GM10266 (cell line): ENCODE results near the gene GRPR.

Experiments used
- DNase-seq: peaks from one replicate; pipeline ENCODE4 v3.0.0; 2012; ENCODE audit errors: extremely low spot score
- CTCF ChIP-seq: IDR thresholded peaks from 2 replicates; pipeline ENCODE4 v1.5.1; 2012; ENCODE audit warnings: mild to moderate bottlenecking, low read depth; ENCODE audit not compliant: control insufficient read depth, insufficient read depth; ENCODE audit errors: missing control alignments

The GRPR gene

DNA sequence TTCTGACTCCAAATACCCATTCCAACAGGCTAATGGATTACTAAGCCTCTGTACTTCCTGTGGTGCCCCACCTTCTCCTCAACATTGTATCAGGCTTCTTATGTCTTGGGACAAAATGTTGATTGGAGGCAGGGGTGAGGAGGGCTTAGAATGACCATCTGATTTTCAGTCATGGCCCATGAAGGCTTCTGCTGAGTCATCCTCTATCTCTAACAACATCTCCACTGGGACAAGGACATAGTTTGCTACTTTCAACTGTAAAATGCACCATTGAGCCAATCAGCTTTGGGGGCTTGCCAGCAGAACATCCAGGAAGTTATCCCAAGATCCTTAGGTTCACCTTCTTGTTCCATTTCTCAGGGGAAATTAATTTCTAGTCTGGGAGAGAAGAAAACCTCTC, 73.5 kb downstream of the GRPR start:
- DNase-seq, result no peak
- TF ChIP-seq CTCF, result no peak

DNA sequence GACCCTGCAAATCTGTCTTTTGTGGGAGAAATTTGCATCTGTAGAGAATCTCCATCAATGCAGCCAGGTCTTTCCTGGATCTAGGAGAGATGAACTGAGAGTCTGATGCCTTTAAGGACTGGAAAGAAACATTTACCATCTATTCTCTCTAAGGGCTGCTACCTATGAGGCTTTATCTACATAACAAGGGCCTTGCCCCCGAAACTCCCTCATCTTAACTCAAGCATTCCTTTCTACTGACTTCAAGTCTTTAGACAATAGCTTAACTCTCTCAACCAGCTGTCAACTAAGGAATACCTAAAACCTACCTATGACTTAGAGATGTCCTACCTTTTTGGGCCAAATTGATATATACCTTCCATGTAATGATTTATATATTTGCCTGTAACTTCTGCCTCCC, 76.0 kb downstream of the GRPR start:
- no peak for TF ChIP-seq CTCF
- DNase-seq, result no peak

- TF ChIP-seq CTCF, result no peak
- DNase-seq, result no peak
These were observed 79.6 kb downstream of the GRPR start for GRCh38 chrX:16202943-16203342.
